Anterior cingulate cortex (tissue), 58 donors: Measurements from ENCODE around the gene CNFN.
"Not testable (repeated sequence)": the region's sequence is repeated elsewhere in the genome, so short reads cannot be mapped to it uniquely, and the experiment has no call there.

Experiments used
- DNase-seq, 58 donors: peaks; one replicate each; lab custom pipeline; 2025; lab: John Stamatoyannopoulos, UW

CNFN gene

DNA sequence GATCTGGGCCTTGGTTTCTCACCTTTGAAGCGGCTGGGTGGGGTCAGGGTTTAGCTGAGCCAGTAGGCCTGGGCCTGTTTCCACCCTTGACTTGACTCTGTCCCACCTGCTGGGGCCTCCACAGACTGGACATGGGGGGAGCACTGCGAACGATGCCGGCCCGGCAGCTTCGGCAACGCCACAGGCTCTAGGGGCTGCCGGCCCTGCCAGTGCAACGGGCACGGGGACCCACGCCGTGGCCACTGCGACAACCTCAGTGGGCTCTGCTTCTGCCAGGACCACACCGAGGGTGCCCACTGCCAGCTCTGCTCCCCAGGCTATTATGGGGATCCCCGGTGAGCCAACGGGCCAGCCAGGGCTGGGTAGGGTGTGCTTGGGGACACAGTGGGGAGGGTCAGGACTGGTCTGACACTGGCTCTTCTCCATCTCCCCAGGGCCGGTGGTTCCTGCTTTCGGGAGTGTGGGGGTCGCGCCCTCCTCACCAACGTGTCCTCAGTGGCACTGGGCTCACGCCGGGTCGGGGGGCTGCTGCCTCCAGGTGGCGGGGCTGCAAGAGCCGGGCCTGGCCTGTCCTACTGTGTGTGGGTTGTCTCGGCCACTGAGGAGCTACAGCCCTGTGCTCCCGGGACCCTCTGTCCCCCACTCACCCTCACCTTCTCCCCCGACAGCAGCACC, 36.6 kb downstream of the CNFN start:
- no peak for DNase-seq

DNA sequence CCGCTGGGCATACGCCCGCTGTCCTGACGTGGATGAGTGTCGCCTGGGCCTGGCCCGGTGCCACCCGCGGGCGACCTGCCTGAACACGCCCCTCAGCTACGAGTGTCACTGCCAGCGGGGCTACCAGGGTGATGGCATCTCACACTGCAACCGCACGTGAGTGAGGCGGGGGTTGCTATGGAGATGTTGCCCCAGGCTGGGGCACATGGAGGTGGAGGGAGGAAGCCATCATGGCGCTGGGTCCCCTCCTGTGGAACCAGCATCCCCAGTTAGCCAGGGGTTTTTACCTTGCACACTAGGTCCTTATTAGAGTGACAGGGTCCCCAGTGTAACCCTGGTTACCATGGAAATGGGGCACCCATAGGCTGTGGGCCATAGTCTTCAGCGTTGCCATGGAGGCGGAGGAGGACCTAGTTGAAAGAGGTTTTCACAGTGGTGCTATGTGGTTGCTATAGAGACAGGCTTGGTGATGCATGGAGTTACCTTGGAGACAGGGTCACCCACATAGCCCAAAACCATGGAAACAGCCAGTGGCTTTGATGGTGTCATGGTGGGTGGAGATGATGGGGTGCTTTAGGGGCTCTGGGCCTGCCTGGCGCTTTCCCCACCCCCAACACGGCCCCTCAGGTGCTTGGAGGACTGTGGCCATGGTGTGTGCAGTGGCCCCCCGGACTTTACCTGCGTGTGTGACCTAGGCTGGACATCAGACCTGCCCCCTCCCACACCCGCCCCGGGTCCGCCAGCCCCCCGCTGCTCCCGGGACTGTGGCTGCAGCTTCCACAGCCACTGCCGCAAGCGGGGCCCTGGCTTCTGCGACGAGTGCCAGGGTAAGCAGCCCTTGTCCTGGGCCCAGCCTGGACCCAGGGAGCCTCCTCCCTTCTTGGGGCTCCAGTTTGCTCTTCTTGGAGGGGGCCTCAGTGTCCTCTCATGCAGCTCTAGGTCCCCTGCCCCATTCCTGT, 37.5 kb downstream of the CNFN start:
- peak in 56 of 58 donors; percentile 28 to 93 (median 68) for DNase-seq

DNA sequence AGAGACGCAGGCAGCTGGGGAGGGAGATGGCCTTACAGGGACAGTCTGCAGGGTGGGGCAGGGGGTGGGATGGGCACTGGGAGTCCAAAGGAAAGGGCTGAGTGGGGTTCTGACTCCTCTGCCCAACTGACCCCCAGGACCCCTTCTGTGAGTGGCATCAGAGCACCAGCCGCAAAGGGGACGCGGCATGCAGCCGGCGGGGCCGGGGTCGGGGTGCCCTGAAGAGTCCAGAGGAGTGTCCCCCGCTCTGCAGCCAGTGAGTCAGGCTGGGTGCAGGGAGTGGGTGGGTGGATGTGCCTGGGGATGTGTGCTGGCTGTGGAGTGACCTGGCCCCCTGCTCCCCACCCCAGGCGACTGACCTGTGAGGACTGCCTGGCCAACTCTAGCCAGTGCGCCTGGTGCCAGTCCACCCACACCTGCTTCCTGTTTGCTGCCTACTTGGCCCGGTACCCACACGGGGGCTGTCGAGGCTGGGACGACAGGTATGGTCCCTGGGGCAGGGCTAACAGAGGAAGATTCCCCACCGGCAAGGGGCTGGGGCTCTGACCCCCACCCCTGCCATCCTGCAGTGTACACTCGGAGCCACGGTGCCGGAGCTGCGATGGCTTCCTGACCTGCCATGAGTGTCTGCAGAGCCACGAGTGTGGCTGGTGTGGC, 38.9 kb downstream of the CNFN start:
- DNase-seq, result peak in 1 of 58 donors; percentile 37

DNA sequence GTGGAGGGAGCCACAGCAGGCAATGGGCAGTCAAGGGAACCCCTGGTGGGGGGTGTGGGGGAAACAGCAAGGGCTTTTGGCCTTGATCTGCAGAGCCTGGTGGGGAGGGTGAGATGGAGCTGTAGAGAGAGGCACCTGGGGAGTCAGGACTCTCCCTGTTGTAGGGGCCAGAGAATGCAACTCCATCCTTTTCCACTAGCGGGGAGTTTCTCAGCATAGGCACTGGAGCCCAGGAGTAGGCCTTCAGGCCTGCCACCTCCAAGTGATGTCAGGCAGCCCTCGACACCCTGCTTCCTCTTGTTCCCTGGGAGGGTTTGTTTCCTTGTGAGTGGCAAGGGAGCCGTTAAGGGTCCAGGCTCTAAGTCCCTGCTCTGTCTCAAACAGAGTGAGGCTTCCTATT, 39.7 kb downstream of the CNFN start:
- DNase-seq, result no peak

DNA sequence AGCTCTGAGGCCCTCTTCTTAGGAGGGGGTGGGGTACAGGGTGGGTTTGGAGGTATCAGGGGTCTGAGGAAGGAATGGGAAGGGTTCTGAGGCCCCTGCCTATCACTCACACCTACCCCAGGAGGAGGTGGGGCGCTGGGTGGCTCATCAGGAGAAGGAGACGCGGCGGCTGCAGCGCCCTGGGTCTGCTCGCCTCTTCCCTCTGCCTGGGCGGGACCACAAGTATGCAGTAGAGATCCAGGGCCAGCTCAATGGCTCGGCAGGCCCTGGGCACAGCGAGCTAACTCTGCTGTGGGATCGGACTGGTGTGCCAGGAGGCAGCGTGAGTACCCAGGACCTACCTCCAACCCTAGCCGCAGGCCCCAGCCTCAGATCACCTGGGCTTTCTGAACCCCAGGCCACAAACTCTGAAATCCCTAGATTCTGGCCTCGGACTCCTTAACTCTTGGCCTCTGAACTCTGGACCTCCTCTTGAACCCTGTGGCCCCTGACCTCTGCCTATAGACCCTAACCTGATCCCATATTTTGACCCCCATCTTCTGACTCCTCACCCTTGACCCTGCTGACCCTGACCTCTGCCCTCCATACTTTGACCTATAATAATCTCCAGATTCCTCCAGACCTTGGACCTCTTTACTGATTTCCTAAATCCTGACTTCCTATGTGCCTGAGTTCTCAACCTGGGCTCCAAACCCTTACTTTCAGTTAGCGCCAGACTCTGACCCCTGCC, 40.6 kb downstream of the CNFN start:
- DNase-seq, result no peak

DNA sequence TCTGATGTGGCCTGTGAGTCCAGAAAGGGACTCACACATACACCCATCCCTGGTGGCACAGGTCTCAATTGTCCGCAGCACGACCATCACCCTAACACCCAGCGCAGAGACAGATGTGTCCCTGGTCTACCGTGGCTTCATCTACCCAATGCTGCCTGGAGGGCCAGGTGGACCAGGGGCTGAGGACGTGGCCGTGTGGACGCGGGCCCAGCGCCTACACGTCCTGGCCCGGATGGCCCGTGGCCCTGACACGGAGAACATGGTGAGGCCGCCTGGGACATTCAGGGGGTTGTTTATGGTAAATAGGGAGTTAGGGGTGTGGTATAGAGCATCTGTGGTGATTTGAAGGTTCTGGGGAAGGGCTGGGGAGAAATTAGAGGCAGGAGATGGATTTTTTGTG, 41.9 kb downstream of the CNFN start:
- DNase-seq, result no peak

DNA sequence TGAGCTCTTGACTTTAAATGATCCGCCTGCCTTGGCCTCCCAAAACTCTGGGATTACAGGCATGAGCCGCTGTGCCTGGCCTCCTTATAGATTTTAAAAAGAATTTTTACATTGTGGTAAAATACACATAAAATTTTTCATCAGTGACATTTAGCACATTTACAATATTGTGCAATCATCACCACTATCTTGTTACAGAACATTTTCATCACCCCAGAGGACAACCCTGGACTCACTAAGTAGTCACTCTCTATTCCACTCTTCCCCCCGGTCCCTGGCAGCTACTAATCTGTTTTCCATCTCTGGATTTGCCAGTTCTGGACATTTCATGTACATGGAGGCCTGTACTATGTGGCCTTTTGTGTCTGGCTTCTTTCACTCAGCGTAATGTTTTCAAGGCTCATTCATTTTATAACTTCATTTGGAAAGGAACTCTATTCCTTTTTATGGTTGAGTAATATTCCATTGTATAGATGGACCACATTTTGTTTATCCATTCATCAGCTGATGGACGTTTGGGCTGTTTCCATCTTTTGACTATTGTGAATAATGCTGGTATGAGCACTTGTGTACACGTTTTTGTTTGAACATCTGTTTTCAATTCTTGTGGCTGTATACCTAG, 44.8 kb downstream of the CNFN start:
- no peak for DNase-seq

DNA sequence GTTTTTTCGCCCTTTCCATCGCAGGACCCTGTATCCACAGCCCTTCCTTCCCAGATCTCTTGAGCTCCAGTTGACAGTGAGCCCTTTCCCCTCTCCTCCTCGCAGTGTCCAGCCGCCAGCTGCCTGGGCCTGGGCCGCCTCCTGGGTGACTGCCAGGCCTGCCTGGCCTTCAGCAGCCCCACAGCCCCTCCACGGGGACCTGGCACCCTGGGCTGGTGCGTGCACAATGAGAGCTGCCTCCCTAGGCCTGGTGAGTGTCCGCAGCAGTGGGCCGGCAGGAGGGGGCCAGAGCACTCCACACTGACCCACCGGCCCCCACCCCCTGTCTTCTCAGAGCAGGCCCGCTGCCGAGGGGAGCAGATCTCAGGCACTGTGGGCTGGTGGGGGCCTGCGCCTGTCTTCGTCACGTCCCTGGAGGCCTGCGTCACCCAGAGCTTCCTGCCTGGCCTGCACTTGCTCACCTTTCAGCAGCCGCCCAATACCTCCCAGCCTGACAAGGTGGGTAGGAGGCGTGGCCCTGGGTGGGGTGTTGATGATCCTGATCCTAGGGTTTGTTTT, 45.7 kb downstream of the CNFN start:
- no peak for DNase-seq

DNA sequence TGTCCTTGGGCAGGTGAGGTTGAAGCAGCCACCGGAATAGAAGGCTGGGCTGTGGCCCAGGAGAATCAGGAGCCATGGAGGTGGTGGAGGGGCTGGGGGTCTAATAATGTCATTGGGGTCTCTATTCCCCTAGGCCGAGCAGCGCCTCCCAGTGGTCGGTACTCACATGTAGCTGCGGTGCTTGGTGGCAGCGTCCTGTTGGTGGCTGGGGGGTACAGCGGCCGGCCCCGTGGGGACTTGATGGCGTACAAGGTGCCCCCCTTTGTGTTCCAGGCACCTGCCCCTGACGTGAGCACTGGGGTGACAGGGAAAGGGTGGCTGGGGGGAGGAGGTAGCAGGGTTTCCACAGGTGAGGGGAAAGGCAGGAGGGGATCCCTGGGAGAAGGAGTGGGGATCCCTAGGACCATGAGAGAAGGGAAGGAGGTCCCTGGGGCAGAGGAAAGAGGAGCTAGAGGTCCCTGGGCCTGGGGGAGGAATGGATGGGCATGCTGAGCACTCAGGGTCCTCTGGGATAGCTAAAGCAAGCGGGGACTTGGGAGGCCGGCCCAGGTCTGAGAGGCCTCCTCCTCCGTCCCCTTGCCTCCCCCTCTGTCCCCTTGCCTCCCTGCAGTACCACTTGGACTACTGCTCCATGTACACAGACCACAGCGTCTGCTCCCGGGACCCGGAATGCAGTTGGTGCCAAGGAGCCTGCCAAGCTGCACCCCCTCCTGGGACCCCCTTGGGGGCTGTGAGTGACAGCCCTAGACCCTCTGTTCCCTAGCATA, 46.6 kb downstream of the CNFN start:
- no peak for DNase-seq

DNA sequence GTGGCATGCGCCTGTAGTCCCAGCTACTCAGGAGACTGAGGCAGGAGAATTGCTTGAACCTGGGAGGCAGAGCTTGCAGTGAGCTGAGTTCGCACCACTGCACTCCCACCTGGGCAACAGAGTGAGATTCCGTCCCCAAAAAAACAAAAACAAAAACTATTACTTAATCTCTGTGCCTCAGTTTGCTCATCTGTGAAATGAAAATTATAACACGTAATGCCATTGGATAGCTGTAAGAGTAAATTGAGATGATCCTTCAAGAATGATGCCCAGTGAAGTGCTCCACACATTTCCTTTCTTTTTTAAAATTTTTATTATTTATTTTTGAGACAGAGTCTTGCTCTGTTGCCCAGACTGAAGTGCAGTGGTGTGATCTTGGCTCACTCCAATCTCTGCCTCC, 50.2 kb downstream of the CNFN start:
- DNase-seq, result not testable (repeated sequence)

DNA sequence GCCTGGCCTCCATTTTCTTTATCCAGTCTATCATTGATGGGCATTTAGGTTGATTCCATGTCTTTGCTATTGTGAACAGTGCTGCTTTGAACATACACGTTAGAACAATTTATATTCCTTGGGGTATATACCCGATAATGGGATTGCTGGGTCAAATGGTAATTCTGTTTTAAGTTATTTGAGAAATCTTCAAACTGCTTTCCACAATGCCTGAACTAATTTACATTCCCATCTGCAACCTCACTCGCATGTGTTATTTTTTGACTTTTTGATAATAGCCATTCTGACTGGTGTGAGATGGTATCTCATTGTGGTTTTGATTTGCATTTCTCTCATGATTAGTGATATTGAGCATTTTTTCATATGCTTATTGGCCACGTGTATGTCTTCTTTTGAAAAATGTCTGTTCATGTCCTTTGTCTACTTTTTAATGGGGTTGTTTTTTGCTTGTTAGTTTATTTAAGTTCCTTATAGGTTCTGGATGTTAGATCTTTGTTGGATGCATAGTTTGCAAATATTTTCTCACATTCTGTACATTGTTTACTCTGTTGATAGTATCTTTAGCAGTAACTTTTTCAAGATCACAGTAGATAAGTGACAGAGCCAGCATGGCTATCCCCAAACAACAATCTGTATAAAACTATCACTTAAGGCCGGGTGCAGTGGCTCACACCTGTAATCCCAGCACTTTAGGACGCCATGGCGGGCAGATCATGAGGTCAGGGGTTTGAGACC, 50.8 kb downstream of the CNFN start:
- DNase-seq, result not testable (repeated sequence)
